NCI-H345 treated with DMSO at 0.1 percent for 48 hours (cell line): ENCODE measurements around the gene NELL2.

Experiments
- DNase-seq: peaks from one replicate; lab custom pipeline; 2025; ENCODE audit not compliant: unreplicated experiment; lab: John Stamatoyannopoulos, UW

The NELL2 gene

GRCh38 chr12:44627387-44628166 lies 248.5 kb downstream of the NELL2 start:
- no peak for DNase-seq

GRCh38 chr12:44626883-44627282 lies 249.2 kb downstream of the NELL2 start:
- no peak for DNase-seq

GRCh38 chr12:44618946-44619345 lies 257.2 kb downstream of the NELL2 start:
- DNase-seq: no peak

GRCh38 chr12:44616402-44616801 lies 259.7 kb downstream of the NELL2 start:
- DNase-seq: no peak

- DNase-seq: no peak
Measured at GRCh38 chr12:44611538-44611937, 264.6 kb downstream of the NELL2 start.

GRCh38 chr12:44603701-44604100 lies 272.4 kb downstream of the NELL2 start:
- no peak for DNase-seq

GRCh38 chr12:44592626-44593025 lies 283.5 kb downstream of the NELL2 start:
- no peak for DNase-seq

- DNase-seq: no peak
Measured at GRCh38 chr12:44589697-44590096, 286.4 kb downstream of the NELL2 start.

- DNase-seq: no peak
Measured at GRCh38 chr12:44588651-44589050, 287.5 kb downstream of the NELL2 start.

GRCh38 chr12:44584625-44585024 lies 291.5 kb downstream of the NELL2 start:
- DNase-seq: no peak

- no peak for DNase-seq
Measured at GRCh38 chr12:44582521-44582920, 293.6 kb downstream of the NELL2 start.

- no peak for DNase-seq
Measured at GRCh38 chr12:44581642-44582242, 294.4 kb downstream of the NELL2 start.

GRCh38 chr12:44574586-44574985 lies 301.5 kb downstream of the NELL2 start:
- no peak for DNase-seq

GRCh38 chr12:44573723-44574122 lies 302.4 kb downstream of the NELL2 start:
- no peak for DNase-seq

- no peak for DNase-seq
Measured at GRCh38 chr12:44571006-44571550, 305.0 kb downstream of the NELL2 start.

- no peak for DNase-seq
Measured at GRCh38 chr12:44570036-44570583, 306.0 kb downstream of the NELL2 start.

- no peak for DNase-seq
Measured at GRCh38 chr12:44565163-44565562, 311.0 kb downstream of the NELL2 start.

- DNase-seq: no peak
Measured at GRCh38 chr12:44563486-44563885, 312.6 kb downstream of the NELL2 start.

- no peak for DNase-seq
Measured at GRCh38 chr12:44558340-44559100, 317.6 kb downstream of the NELL2 start.

GRCh38 chr12:44555454-44555853 lies 320.7 kb downstream of the NELL2 start:
- no peak for DNase-seq

GRCh38 chr12:44551631-44552030 lies 324.5 kb downstream of the NELL2 start:
- DNase-seq: no peak
